MM.1S (cell line): Measurements from ENCODE around the gene PNKD.

ENCODE experiments used
- DNase-seq: peaks from one replicate; pipeline ENCODE4 v3.0.0-alpha.2; 2015
- H2AFZ ChIP-seq: fragments of 300-600 bp; sonication (generic); 2 replicates; pipeline ENCODE4 v1.6.0; 2016; ENCODE audit warnings: antibody characterized with exemption, low read length
- H3F3A ChIP-seq: fragments of 300-600 bp; sonication (generic); 2 replicates; pipeline ENCODE4 v1.6.1; 2016; ENCODE audit warnings: mild to moderate bottlenecking, antibody characterized with exemption, low read length, moderate library complexity, mixed read lengths; ENCODE audit not compliant: insufficient read depth
- H3K27ac ChIP-seq: fragments of 300-600 bp; sonication (generic); 2 replicates; pipeline ENCODE4 v1.5.1; 2016; ENCODE audit warnings: mild to moderate bottlenecking, low read length
- H3K27me3 ChIP-seq: fragments of 300-600 bp; sonication (generic); replicated peaks from 2 replicates; pipeline ENCODE4 v1.6.0; 2016; ENCODE audit warnings: low read length; ENCODE audit not compliant: insufficient read depth
- H3K36me3 ChIP-seq: fragments of 300-600 bp; sonication (generic); replicated peaks from 2 replicates; pipeline ENCODE4 v1.6.1; 2016; ENCODE audit warnings: mild to moderate bottlenecking, low read length, mixed read lengths; ENCODE audit not compliant: insufficient read depth
- H3K4me1 ChIP-seq: fragments of 300-600 bp; sonication (generic); 2 replicates; pipeline ENCODE4 v1.6.1; 2016; ENCODE audit warnings: low read length, mixed read lengths
- H3K4me2 ChIP-seq: fragments of 300-600 bp; sonication (generic); 2 replicates; pipeline ENCODE4 v1.6.0; 2016; ENCODE audit warnings: low read depth, low read length
- H3K4me3 ChIP-seq: fragments of 300-600 bp; sonication (generic); 2 replicates; pipeline ENCODE4 v1.5.1; 2016; ENCODE audit warnings: low read length, mixed read lengths
- H3K79me2 ChIP-seq: fragments of 300-600 bp; sonication (generic); 2 replicates; pipeline ENCODE4 v1.6.1; 2016; ENCODE audit warnings: mixed run types, low read length, mixed read lengths
- H3K9ac ChIP-seq: fragments of 300-600 bp; sonication (generic); 2 replicates; pipeline ENCODE4 v1.6.1; 2016; ENCODE audit warnings: low read length, mixed read lengths
- H3K9me2 ChIP-seq: fragments of 300-600 bp; sonication (generic); replicated peaks from 2 replicates; pipeline ENCODE4 v1.6.1; 2016; ENCODE audit warnings: mild to moderate bottlenecking, low read length, mixed read lengths; ENCODE audit not compliant: insufficient read depth
- H3K9me3 ChIP-seq: fragments of 300-600 bp; sonication (generic); replicated peaks from 2 replicates; pipeline ENCODE4 v1.6.1; 2016; ENCODE audit warnings: mild to moderate bottlenecking, low read length, mixed read lengths; ENCODE audit not compliant: insufficient read depth
- H4K20me1 ChIP-seq: fragments of 300-600 bp; sonication (generic); 2 replicates; pipeline ENCODE4 v1.6.1; 2016; ENCODE audit warnings: mild to moderate bottlenecking, low read length, moderate library complexity, mixed read lengths; ENCODE audit not compliant: insufficient read depth
- EZH2 ChIP-seq: fragments of 300-600 bp; sonication (generic); optimal IDR thresholded peaks from 2 replicates; pipeline ENCODE3; 2017; ENCODE audit warnings: low read depth, mild to moderate bottlenecking, antibody characterized with exemption, low read length, mixed read lengths
- EZH2phosphoT487 ChIP-seq: fragments of 300-600 bp; sonication (generic); IDR thresholded peaks from 2 replicates; pipeline ENCODE4 v1.6.1; 2018; ENCODE audit warnings: antibody characterized with exemption, low read length
- TF ChIP-seq, protein P1 (sequence below): fragments of 300-600 bp; sonication (generic); IDR thresholded peaks from 2 replicates; pipeline ENCODE4 v1.5.1; 2016; ENCODE audit warnings: antibody characterized with exemption, low read length, mixed read lengths

The PNKD gene

DNA sequence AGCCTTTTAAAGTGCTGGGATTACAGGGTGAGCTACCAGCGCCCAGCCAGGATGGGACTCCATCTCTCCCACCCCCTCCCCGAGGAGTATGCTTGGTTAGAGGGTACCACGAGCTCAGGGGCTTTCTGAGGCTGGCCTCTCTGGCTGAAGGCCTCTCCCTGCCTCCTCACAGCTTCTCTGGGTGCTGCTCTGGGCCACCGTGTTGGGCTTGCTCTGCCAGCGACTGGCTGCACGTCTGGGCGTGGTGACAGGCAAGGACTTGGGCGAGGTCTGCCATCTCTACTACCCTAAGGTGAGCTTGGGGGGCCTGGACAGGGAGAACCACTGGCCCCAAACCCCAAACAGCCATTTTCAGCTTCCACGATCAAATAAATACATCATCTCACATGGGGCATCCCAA, 114.7 kb downstream of the PNKD start:
- Histone ChIP-seq H2AFZ (no peak overlapping the region), H3K79me2 (no peaks in the 10 kb centered on the region), H3K27ac (no peak overlapping the region), H3K4me2 (no peak overlapping the region), H3K9me2 (no peaks in the 10 kb centered on the region), H3K27me3 (peaks cover 7% of the 10 kb centered on the region; the same call in 1 of the 2 replicates), H3F3A (no peaks in the 10 kb centered on the region), H3K4me1 (no peaks in the 10 kb centered on the region), H4K20me1 (no peaks in the 10 kb centered on the region), H3K4me3 (no peak overlapping the region), H3K36me3 (no peaks in the 10 kb centered on the region), H3K9ac (no peak overlapping the region), H3K9me3 (no peaks in the 10 kb centered on the region)
- TF ChIP-seq EZH2phosphoT487 (no peak), EZH2 (no peak)
- TF ChIP-seq, protein P1, sequence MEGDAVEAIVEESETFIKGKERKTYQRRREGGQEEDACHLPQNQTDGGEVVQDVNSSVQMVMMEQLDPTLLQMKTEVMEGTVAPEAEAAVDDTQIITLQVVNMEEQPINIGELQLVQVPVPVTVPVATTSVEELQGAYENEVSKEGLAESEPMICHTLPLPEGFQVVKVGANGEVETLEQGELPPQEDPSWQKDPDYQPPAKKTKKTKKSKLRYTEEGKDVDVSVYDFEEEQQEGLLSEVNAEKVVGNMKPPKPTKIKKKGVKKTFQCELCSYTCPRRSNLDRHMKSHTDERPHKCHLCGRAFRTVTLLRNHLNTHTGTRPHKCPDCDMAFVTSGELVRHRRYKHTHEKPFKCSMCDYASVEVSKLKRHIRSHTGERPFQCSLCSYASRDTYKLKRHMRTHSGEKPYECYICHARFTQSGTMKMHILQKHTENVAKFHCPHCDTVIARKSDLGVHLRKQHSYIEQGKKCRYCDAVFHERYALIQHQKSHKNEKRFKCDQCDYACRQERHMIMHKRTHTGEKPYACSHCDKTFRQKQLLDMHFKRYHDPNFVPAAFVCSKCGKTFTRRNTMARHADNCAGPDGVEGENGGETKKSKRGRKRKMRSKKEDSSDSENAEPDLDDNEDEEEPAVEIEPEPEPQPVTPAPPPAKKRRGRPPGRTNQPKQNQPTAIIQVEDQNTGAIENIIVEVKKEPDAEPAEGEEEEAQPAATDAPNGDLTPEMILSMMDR = no peak
- no peak for DNase-seq

DNA sequence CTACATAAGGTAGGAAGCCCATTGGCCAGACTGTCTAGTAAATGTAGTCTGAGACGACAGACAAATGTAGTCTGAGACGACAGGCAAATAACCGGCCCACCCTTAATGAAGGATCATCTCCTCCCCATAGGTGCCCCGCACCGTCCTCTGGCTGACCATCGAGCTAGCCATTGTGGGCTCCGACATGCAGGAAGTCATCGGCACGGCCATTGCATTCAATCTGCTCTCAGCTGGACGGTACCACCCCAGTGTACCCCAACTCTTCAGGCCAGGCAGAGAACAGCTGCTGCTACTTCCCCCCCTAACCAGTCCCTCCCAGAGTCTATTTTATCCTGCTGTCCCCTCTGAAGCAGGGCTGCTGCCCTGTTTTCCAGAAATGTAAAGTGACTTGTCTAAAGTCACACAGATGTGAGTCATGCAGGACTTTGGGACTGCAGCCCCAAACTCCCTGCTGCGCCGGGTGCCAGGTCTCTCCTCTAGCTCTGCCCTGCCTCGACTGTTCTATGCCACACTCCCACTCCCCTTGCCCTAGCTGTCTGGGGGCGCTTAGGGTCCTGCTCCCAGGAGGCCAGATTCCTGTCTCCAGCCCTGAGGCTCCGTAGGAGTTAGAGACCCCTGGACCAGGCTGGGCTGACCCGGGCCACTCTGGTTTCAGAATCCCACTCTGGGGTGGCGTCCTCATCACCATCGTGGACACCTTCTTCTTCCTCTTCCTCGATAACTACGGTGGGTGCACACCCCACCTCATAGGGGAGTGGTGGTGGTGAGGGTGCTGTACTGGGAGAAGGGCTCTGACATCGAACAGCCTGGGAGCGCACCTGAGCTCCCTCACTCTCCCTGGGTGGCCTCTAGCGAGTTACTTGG, 116.4 kb downstream of the PNKD start:
- TF ChIP-seq, protein P1 = no peak
- TF ChIP-seq EZH2 = no peak
- TF ChIP-seq EZH2phosphoT487 = no peak
- Histone ChIP-seq H3K27ac (no peak overlapping the region), H3K9me3 (no peaks in the 10 kb centered on the region), H4K20me1 (no peaks in the 10 kb centered on the region), H3K36me3 (no peaks in the 10 kb centered on the region), H3K4me3 (no peak overlapping the region), H3K4me2 (no peak overlapping the region), H3K27me3 (peaks cover 7% of the 10 kb centered on the region; the same call in 1 of the 2 replicates), H3K9ac (no peak overlapping the region), H2AFZ (no peak overlapping the region), H3F3A (no peaks in the 10 kb centered on the region), H3K9me2 (no peaks in the 10 kb centered on the region), H3K79me2 (no peaks in the 10 kb centered on the region), H3K4me1 (no peaks in the 10 kb centered on the region)
- DNase-seq = no peak

- Histone ChIP-seq H3K9ac (no peak overlapping the region), H3K27ac (no peak overlapping the region), H3K4me3 (no peak overlapping the region), H3K27me3 (peaks cover 7% of the 10 kb centered on the region; the same call in 1 of the 2 replicates), H3K4me1 (no peaks in the 10 kb centered on the region), H3K36me3 (no peaks in the 10 kb centered on the region), H3K4me2 (no peak overlapping the region), H4K20me1 (no peaks in the 10 kb centered on the region), H2AFZ (no peak overlapping the region), H3K9me3 (no peaks in the 10 kb centered on the region), H3F3A (no peaks in the 10 kb centered on the region), H3K79me2 (no peaks in the 10 kb centered on the region), H3K9me2 (no peaks in the 10 kb centered on the region)
- TF ChIP-seq, protein P1 = no peak
- TF ChIP-seq EZH2 (no peak), EZH2phosphoT487 (no peak)
- DNase-seq = no peak
These were observed 117.3 kb downstream of the PNKD start for GRCh38 chr2:218387369-218388194.
